Measurements from ENCODE around the gene ACP7.

GRCh38 chr19:39077323-39077722 lies 6.8 kb upstream of the ACP7 start:
- TF ChIP-seq EZH2 (IDR thresholded peaks at IDR 0.05; ENCODE audit: insufficient read depth, poor library complexity, severe bottlenecking) (no peak), EZH2phosphoT487 (IDR thresholded peaks at IDR 0.05; ENCODE audit: insufficient read depth, low read depth) (no peak)

Measured in GM23248 (cell line).